ENCODE results near the gene HCST. TPM values are rescaled to one million over a fixed set of nuclear protein-coding genes. Genes with fewer than 3 reads are reported as not detected.

The HCST gene
- total RNA-seq, 4 donors from 2014 or later = 10.5 to 37.6 (median 15.5) TPM

- 77% methylated on average over 9 of the region's 9 CpGs for WGBS, 2 donors
- Histone ChIP-seq H3K9me3 (no peaks in the 10 kb centered on the region), H3K36me3 (peaks cover 0 to 74% (median 0%) of the 10 kb centered on the region in 3 donors), H3K4me3 (no peak overlapping the region), H3K4me1 (peaks cover 0 to 19% (median under 1%) of the 10 kb centered on the region in 4 donors), H3K27me3 (no peaks in the 10 kb centered on the region), H3K27ac (no peak overlapping the region)
- no peak for DNase-seq (ENCODE audit: low spot score in 2 of 2)
- TF ChIP-seq POLR2A (IDR thresholded peaks at IDR 0.05) (no peak), EP300 (IDR thresholded peaks at IDR 0.05) (no peak)
- TF ChIP-seq, protein P1, sequence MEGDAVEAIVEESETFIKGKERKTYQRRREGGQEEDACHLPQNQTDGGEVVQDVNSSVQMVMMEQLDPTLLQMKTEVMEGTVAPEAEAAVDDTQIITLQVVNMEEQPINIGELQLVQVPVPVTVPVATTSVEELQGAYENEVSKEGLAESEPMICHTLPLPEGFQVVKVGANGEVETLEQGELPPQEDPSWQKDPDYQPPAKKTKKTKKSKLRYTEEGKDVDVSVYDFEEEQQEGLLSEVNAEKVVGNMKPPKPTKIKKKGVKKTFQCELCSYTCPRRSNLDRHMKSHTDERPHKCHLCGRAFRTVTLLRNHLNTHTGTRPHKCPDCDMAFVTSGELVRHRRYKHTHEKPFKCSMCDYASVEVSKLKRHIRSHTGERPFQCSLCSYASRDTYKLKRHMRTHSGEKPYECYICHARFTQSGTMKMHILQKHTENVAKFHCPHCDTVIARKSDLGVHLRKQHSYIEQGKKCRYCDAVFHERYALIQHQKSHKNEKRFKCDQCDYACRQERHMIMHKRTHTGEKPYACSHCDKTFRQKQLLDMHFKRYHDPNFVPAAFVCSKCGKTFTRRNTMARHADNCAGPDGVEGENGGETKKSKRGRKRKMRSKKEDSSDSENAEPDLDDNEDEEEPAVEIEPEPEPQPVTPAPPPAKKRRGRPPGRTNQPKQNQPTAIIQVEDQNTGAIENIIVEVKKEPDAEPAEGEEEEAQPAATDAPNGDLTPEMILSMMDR (IDR thresholded peaks at IDR 0.05) = no peak
Measured at GRCh38 chr19:35943321-35944301, 41.3 kb downstream of the HCST start.

GRCh38 chr19:35944556-35944955 lies 42.2 kb downstream of the HCST start:
- Histone ChIP-seq H3K36me3 (peaks cover 0 to 65% (median 0%) of the 10 kb centered on the region in 3 donors), H3K27me3 (no peaks in the 10 kb centered on the region), H3K4me3 (no peak overlapping the region), H3K4me1 (peaks cover 0 to 12% (median 0%) of the 10 kb centered on the region in 4 donors), H3K9me3 (no peaks in the 10 kb centered on the region), H3K27ac (no peak overlapping the region)
- no peak for DNase-seq (ENCODE audit: low spot score in 2 of 2)
- TF ChIP-seq POLR2A (IDR thresholded peaks at IDR 0.05) = no peak
- TF ChIP-seq, protein P1 (IDR thresholded peaks at IDR 0.05) = no peak
- no peak for TF ChIP-seq EP300 (IDR thresholded peaks at IDR 0.05)
- WGBS, 2 donors = 74 to 79% methylated on average over 36 to 44 of the region's 52 CpGs

DNA sequence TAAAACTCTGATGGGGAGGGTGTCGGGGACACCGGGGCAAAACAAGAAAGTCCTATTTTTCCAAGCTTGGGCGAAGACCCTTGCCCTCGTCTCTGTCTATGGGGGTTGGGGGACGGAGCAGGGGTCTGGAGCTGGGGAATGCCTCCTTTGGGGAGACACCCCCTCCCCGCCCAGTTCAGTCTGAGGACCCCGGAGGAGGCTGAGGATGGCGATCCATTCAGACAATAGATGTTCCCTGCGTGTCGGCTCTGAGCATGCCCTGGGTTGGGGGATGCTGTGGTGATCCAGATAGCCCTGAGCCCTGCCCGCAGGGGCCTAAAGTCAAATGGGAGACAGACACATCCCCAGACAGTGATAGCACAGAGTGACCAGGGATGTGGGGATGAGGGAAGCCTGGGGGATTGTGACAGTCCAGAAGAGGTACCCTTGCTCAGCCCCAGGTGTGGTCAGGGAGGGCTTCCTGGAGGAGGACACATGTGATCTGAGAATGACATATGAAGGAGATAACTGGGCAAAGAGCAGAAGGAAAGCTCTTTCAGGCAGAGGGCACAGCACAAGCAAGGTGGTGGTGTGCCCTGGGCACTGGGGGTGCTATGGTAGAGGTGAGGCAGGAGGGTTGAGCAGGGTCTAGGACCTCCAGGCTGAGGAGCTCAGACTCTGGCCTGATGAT lies 42.9 kb downstream of the HCST start:
- no peak overlapping the region for H3K4me3 ChIP-seq
- peaks cover 0 to 12% (median 0%) of the 10 kb centered on the region in 4 donors for H3K4me1 ChIP-seq
- WGBS, 2 donors = 88 to 92% methylated on average over 11 of the region's 11 CpGs
- no peaks in the 10 kb centered on the region for H3K9me3 ChIP-seq
- H3K27ac ChIP-seq = no peak overlapping the region
- no peak for DNase-seq (ENCODE audit: low spot score in 2 of 2)
- H3K27me3 ChIP-seq = no peaks in the 10 kb centered on the region
- H3K36me3 ChIP-seq = peaks cover 0 to 58% (median 0%) of the 10 kb centered on the region in 3 donors
- TF ChIP-seq POLR2A (IDR thresholded peaks at IDR 0.05) (no peak), EP300 (IDR thresholded peaks at IDR 0.05) (no peak)
- TF ChIP-seq, protein P1 (IDR thresholded peaks at IDR 0.05) = no peak

DNA sequence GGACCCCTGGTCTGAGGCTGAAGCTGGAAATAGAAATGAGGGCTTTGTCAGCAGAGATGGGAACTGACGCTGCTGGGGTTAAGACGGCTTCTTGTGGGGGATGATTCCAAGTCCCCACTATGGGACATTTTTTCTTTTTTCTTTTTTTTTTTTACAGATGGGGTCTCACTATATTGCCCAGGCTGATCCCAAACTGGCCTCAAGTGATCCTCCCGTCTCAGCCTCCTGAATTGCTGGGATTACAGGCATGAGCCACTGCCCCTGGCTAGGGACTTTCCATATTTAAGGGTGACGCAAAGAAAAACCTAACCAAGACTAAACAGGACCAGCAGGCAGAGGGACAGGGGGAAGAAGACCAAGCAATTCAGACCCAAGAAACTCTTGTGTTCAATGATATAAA lies 43.9 kb downstream of the HCST start:
- Histone ChIP-seq H3K4me1 (peaks cover 0 to 12% (median 0%) of the 10 kb centered on the region in 4 donors), H3K9me3 (no peaks in the 10 kb centered on the region), H3K27ac (no peak overlapping the region), H3K36me3 (peaks cover 0 to 48% (median 0%) of the 10 kb centered on the region in 3 donors), H3K4me3 (no peak overlapping the region), H3K27me3 (no peaks in the 10 kb centered on the region)
- WGBS, 2 donors = 87 to 91% methylated on average over 4 of the region's 4 CpGs
- TF ChIP-seq, protein P1 (IDR thresholded peaks at IDR 0.05) = no peak
- no peak for TF ChIP-seq POLR2A (IDR thresholded peaks at IDR 0.05)
- TF ChIP-seq EP300 (IDR thresholded peaks at IDR 0.05) = no peak
- no peak for DNase-seq (ENCODE audit: low spot score in 2 of 2)
